Inflammatory macrophage treated with lipopolysaccharide for 1 hour (primary cell): Measurements from ENCODE around the gene AURKAIP1.
"Not testable (repeated sequence)": the region's sequence is repeated elsewhere in the genome, so short reads cannot be mapped to it uniquely, and the experiment has no call there.

ENCODE experiments used
- DNase-seq, 2 donors: peaks; one replicate each; pipeline ENCODE4 v3.0.0-alpha.2; 2020 to 2022

Gene AURKAIP1

GRCh38 chr1:1374929-1375662, at the start of gene AURKAIP1:
TSS of gene AURKAIP1 (minus strand) at chr1:1375207. CDS start at chr1:1374756, 451 bp downstream.
- DNase-seq, result peak; percentile 100

DNA sequence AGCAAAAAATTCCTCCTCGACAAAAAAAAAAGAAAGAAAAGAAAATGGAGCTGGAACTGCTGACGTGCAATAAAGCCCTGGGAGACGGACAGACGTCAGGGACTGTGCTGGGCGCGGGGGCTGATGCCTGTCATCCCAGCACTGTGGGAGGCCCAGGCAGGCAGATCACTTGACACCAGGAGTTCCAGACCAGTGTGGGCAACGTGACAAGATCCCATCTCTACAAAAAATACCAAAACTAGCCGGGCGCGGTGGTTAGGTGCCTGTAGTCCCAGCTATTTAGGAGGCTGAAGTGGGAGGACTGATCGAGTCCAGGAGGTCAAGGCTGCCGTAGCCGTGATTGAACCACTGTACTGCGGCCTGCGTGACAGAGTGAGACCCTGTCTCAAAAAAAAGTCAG, 49.7 kb upstream of the AURKAIP1 start:
- no peak for DNase-seq

- no peak for DNase-seq
Measured at GRCh38 chr1:1423245-1423597, 48.2 kb upstream of the AURKAIP1 start.

GRCh38 chr1:1422465-1423244, 47.6 kb upstream of the AURKAIP1 start:
- no peak for DNase-seq

- no peak for DNase-seq
Measured at GRCh38 chr1:1421907-1422464, 47.0 kb upstream of the AURKAIP1 start.

- no peak for DNase-seq
Measured at GRCh38 chr1:1421147-1421906, 46.3 kb upstream of the AURKAIP1 start, which contains the start of gene ANKRD65. TSS of gene ANKRD65 (minus strand) at chr1:1421276. CDS start at chr1:1421005, 271 bp downstream.

- DNase-seq, result no peak
Measured at GRCh38 chr1:1420654-1421141, 45.7 kb upstream of the AURKAIP1 start.

- no peak for DNase-seq
Measured at GRCh38 chr1:1419813-1420653, 45.0 kb upstream of the AURKAIP1 start.

- DNase-seq, result no peak
Measured at GRCh38 chr1:1419363-1419812, 44.4 kb upstream of the AURKAIP1 start.

DNA sequence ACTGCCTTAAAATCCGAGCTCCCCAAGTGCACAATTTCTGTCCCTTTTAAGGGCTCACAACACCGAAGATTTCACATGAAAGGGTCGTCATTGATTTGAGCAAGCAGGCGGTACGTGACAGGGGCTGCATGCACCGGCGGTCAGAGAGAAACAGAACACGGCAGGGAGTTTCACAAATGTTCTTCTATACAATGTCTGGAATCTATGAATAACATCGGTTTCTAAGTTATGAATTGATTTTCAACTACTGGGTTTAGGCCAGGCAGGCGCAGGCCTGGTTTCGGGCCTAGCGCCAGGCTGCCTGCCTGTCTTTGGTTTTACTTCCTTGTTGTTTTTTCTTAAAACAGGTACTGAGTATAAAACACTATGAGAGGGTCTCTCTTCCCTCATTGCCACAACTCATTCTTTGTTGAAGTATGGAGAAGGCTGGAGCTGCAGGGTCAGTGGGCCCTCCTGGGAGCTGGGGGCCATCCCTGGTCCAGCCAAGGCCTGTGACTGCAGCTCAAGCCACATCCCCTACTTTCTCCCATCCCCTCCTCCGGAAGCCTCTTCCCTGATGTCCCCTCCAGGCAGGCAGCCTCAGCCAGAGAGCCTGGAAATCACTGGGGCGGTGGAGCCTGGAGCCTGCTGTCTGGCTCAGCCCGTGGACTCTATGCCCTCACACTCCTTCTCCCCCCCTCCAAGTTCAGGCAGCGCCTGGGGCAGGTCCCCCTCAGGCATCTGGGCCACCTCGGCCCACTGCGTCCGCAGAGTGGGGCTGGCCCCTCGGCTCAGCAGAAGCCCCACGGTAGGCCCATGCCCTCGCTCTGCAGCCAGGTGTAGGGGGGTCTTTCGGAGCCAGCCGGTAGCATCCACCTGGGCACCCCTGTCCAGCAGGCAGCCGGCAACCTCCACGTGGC, 43.7 kb upstream of the AURKAIP1 start:
- DNase-seq, result no peak

DNA sequence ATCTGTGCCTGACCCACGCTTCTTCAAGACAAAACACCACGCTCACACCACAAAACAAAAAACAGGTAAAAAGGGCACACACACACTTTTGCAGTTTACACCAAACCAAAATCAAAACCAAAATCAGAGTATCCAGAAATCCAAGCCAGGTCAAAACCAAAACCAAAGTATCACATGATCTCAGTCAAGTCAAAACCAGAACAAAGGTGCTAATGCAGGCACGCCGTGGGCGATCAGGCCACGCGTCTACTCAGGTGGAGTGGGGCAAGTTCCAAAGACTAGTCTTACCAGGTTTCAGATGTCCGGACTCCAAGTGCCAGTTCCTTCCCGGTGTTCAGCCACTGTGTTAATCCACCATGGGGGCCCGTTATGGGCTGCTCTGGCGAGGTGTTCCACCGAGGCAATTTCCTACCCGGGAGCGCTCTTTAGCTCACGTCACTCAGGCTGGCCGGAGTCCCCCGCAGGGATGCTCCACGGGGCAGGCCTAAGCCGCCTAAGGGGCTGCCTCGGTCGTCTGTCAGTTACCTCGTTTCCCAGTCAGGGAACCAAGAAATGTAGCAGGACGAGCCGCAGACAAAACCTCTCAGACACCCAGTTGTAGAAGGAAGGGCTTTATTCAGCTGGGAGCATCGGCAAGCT, 42.9 kb upstream of the AURKAIP1 start:
- not testable (repeated sequence) for DNase-seq

GRCh38 chr1:1417396-1417795, 42.4 kb upstream of the AURKAIP1 start:
- not testable (repeated sequence) for DNase-seq

- DNase-seq, result no peak
Measured at GRCh38 chr1:1415751-1416150, 40.7 kb upstream of the AURKAIP1 start.

DNA sequence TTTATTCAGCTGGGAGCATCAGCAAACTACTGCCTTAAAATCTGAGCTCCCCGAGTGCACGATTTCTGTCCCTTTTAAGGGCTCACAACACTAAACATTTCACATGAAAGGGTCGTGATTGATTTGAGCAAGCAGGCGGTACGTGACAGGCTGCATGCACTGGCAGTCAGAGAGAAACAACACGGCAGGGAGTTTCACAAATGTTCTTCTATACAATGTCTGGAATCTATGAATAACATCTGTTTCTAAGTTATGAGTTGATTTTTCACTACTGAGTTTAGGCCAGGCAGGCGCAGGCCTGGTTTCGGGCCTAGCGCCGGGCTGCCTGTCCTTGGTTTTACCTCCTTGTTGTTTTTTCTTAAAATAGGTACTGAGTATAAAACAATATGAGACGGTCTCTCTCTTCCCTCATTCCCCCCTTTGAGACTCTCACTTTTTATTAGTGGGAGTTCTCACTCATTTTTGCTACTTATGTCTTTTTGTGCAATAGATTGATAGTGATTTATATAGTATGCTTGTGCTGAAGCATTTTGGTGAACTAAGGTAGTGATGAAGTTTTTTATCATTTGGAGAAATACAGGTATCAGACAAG, 37.4 kb upstream of the AURKAIP1 start:
- DNase-seq, result not testable (repeated sequence)

DNA sequence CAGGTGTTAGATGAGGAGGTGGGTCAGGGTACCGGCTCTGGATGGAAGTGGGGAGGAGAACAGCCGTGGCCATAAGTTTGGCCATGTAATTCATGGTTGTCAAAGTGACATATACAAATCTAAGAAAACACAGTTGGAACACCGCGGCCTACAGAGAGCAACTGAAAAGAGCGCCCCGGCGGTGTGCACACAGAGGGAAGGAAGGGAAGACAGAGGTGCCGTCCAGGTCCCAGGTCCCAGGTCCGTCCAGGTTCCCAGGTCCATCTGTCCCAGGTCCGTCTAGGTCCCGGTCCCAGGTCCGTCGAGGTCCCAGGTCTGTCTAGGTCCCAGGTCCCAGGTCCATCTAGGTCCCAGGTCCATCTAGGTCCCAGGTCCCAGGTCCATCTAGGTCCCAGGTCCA, 36.6 kb upstream of the AURKAIP1 start:
- no peak for DNase-seq

DNA sequence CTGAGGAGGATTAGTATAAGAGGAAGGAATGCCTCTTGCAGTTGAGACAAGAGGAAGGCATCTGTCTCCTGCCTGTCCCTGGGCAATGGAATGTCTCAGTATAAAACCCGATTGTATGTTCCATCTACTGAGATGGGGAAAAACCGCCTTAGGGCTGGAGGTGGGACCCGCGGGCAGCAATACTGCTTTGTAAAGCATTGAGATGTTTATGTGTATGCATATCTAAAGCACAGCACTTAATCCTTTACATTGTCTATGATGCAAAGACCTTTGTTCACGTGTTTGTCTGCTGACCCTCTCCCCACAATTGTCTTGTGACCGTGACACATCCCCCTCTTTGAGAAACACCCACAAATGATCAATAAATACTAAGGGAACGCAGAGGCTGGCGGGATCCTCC, 35.2 kb upstream of the AURKAIP1 start:
- not testable (repeated sequence) for DNase-seq

DNA sequence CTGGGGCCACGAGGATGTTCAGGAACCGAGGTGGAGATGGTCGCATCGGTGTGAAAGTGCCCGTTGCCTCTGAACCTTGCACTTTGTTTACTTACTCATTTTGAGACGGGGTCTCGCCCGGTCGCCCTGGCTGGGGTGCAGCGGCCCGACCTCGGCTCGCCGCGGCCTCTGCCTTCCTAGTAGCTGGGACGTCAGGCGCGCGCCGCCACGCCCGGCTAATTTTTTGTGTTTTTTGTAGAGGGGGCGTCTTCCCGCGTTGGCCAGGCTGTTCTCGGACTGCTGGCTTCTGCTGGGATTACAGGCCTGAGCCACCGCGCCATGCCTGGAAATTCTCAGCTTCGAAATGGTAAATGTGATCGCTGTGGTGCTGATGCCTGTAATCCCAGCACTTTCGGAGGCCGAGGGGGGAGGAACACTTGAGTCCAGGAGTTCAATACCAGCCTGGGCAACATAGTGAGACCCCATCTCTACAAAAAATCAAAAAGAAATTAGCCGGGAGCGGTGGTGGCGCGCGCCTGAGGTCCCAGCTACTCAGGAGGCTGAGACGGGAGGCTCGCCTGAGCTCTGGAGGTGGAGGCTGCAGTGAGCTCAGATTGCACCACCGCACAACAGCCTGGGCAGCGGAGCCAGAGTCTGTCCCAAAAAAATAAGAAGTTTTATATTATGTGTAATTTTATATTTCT, 32.8 kb upstream of the AURKAIP1 start:
- peak; percentile 29 to 33 for DNase-seq

GRCh38 chr1:1406821-1407635, 32.0 kb upstream of the AURKAIP1 start, which contains the start of gene MRPL20:
TSS of gene MRPL20 (minus strand) at chr1:1407293. CDS start at chr1:1407217, 76 bp downstream.
- DNase-seq, result peak; percentile 91 to 95
